Femur (tissue), 1 donor: ENCODE measurements around the gene CNDP1.

Source experiments
- DNase-seq: peaks from one replicate; pipeline ENCODE4 v3.0.0-alpha.2; 2017

The CNDP1 gene

DNA sequence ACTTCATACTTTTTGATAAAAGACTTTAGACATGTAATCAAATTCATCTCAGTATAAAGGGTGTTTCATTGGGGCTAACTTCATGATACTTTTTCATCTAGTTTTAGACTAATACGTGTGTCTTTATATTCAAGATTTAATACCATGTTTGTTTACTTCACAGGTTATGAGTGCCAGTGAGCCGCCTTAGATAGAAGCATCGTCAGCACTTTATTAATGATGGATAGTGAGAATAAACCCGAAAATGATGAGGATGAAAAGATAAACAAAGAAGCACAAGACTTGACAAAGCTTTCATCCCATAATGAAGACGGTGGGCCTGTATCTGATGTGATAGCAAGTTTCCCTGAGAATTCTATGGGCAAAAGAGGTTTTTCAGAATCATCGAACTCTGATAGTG, 96.5 kb downstream of the CNDP1 start:
- no peak for DNase-seq

DNA sequence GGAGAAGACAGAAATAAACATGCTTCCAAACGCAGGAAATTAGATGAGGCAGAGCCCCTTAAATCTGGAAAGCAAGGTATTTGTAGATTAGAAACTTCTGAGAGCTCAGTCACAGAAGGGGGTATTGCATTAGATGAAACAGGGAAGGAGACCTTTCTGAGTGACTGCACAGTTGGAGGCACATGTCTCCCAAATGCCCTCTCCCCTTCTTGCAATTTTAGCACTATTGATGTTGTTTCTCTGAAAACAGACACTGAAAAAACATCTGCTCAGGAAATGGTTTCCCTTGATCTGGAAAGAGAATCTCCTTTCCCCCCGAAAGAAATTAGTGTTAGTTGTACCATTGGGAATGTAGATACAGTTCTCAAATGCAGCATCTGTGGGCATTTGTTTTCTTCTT, 96.9 kb downstream of the CNDP1 start:
- DNase-seq: no peak

DNA sequence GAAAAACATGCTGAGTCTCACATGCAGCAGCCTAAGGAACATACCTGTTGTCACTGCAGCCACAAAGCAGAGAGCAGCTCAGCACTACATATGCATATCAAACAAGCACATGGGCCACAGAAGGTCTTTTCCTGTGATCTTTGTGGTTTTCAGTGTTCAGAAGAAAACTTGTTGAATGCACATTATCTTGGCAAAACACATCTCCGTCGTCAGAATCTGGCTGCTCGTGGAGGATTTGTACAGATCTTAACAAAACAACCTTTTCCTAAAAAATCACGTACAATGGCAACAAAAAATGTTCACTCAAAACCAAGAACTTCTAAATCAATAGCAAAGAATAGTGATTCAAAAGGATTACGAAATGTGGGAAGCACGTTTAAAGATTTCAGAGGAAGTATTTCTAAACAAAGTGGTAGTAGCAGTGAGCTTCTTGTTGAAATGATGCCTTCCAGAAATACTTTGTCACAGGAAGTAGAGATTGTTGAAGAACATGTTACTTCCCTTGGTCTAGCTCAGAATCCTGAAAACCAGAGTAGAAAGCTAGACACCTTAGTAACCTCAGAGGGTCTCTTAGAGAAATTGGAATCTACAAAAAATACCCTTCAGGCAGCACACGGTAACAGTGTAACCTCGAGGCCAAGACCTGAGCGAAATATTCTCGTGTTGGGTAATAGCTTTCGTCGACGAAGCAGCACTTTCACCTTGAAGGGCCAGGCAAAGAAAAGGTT, 97.5 kb downstream of the CNDP1 start:
- DNase-seq: no peak

DNA sequence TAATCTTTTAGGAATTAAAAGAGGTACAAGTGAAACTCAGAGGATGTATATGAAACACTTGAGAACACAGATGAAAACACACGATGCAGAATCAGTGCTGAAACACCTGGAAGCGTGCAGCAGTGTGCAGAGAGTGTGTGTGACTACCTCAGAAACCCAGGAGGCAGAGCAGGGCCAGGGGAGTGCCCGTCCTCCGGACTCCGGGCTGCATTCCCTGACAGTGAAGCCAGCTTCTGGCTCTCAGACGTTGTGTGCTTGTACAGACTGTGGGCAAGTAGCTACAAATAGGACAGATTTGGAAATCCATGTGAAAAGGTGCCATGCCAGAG, 98.0 kb downstream of the CNDP1 start:
- DNase-seq: no peak

DNA sequence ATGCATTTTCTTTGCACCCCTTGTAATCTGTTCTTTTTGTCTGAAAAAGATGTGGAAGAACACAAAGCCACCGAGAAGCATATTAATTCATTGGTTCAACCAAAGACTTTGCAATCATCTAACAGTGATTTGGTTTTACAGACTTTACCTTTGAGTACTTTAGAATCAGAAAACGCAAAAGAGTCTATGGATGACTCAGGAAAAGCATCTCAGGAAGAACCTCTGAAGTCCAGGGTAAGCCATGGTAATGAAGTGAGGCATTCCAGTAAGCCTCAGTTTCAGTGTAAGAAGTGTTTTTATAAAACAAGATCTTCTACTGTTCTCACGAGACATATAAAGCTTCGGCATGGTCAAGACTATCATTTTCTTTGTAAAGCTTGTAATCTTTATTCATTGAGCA, 98.6 kb downstream of the CNDP1 start:
- DNase-seq: no peak

DNA sequence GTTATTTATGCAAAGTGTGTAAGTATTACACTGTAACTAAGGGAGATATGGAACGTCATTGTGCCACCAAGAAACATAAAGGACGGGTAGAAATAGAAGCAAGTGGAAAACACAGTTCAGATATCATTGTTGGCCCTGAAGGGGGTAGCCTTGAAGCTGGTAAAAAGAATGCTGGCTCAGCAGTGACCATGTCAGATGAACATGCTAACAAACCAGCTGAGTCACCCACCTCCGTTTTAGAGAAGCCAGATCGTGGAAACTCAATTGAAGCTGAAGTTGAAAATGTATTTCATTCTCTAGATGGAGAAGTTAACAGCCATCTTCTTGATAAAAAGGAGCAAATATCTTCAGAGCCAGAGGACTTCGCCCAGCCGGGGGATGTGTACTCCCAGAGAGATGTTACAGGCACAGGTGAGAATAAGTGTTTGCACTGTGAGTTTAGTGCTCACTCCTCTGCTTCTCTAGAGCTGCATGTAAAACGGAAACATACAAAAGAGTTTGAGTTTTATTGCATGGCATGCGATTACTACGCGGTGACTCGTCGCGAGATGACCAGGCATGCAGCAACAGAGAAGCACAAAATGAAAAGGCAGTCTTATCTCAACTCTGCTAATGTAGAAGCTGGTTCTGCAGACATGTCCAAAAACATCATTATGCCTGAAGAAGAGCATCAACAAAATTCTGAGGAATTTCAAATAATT, 99.5 kb downstream of the CNDP1 start:
- no peak for DNase-seq

DNA sequence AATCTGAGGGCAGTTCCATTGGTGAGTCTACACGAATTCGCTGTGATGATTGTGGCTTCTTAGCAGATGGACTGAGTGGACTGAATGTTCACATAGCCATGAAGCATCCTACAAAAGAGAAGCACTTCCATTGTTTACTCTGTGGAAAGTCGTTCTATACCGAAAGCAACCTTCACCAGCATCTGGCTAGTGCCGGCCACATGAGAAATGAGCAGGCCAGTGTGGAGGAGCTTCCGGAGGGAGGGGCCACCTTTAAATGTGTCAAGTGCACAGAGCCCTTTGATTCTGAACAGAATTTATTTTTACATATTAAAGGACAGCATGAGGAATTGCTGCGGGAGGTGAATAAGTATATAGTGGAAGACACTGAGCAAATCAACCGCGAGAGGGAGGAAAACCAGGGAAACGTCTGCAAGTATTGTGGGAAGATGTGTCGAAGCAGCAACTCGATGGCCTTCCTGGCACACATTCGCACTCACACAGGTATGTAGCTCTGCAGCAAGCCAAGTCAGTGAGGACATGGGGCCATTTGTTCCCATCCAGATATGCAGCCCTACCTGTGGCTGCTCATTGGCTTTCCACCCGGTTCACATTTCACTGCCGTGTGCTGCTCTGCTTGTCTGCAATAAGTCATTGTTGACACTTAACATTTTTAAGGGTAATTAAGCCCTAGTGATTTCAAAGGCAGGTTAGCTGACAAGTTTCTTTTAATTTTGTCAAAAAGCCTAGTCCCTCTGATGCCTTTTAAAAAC, 101.1 kb downstream of the CNDP1 start:
- no peak for DNase-seq
